Amygdala (tissue), 56 donors: ENCODE data around the gene SBF1.

Experiments used
- DNase-seq, 56 donors: peaks; one replicate each; lab custom pipeline; 2025; lab: John Stamatoyannopoulos, UW

The SBF1 gene

GRCh38 chr22:50469377-50470305, 5.2 kb downstream of the SBF1 start:
- peak in 1 of 56 donors; percentile 4 for DNase-seq

GRCh38 chr22:50468626-50469025, 6.2 kb downstream of the SBF1 start:
- no peak for DNase-seq

- no peak for DNase-seq
Observed at GRCh38 chr22:50467773-50468440, 6.9 kb downstream of the SBF1 start.

- DNase-seq, result no peak
Observed at GRCh38 chr22:50467341-50467740, 7.5 kb downstream of the SBF1 start.

- no peak for DNase-seq
Observed at GRCh38 chr22:50465066-50465930, 9.5 kb downstream of the SBF1 start.

GRCh38 chr22:50464451-50464850, 10.4 kb downstream of the SBF1 start:
- DNase-seq, result no peak

GRCh38 chr22:50463188-50463900, 11.5 kb downstream of the SBF1 start:
- DNase-seq, result no peak

- no peak for DNase-seq
Observed at GRCh38 chr22:50461979-50462540, 12.8 kb downstream of the SBF1 start.

- DNase-seq, result no peak
Observed at GRCh38 chr22:50461536-50461935, 13.3 kb downstream of the SBF1 start.

GRCh38 chr22:50460938-50461337, 13.9 kb downstream of the SBF1 start:
- DNase-seq, result no peak

- no peak for DNase-seq
Observed at GRCh38 chr22:50459496-50460140, 15.2 kb downstream of the SBF1 start.

GRCh38 chr22:50459016-50459415, 15.8 kb downstream of the SBF1 start:
- DNase-seq, result no peak

- DNase-seq, result no peak
Observed at GRCh38 chr22:50456466-50457234, 18.2 kb downstream of the SBF1 start.

GRCh38 chr22:50456026-50456425, 18.8 kb downstream of the SBF1 start:
- no peak for DNase-seq

- DNase-seq, result no peak
Observed at GRCh38 chr22:50455201-50455600, 19.6 kb downstream of the SBF1 start.

GRCh38 chr22:50454556-50455075, 20.2 kb downstream of the SBF1 start:
- no peak for DNase-seq

GRCh38 chr22:50452649-50453048, 22.2 kb downstream of the SBF1 start:
- DNase-seq, result no peak
